Sigmoid colon (tissue), 4 donors: Measurements from ENCODE around the gene MYL5.

Experiments used
- CTCF ChIP-seq, 4 experiments: fragments of 450-650 bp in 3 of 4; fragments of 200-600 bp in 1 of 4; IDR thresholded peaks; one replicate each; pipeline ENCODE4 v1.5.1; 2016 to 2019; ENCODE audit warnings: antibody characterized with exemption in 4 of 4, mild to moderate bottlenecking in 3 of 4, moderate library complexity in 2 of 4
- EP300 ChIP-seq, 4 donors: sonication (generic); formaldehyde crosslinking; IDR thresholded peaks; one replicate each; pipeline ENCODE4 v1.6.1; 2017; ENCODE audit warnings: antibody characterized with exemption in 4 of 4
- POLR2A ChIP-seq, 2 donors: fragments of 450-650 bp; IDR thresholded peaks; one replicate each; pipeline ENCODE4 v1.6.1; 2016; ENCODE audit warnings: antibody characterized with exemption in 2 of 2, mild to moderate bottlenecking in 2 of 2, moderate library complexity in 2 of 2
- POLR2AphosphoS5 ChIP-seq, 4 donors: sonication (generic); formaldehyde crosslinking; IDR thresholded peaks; one replicate each; pipeline ENCODE4 v1.6.1; 2017; ENCODE audit warnings: antibody characterized with exemption in 4 of 4

GRCh38 chr4:649293-649625 is 25.1 kb upstream of the MYL5 start:
- no peak for TF ChIP-seq POLR2A (IDR thresholded peaks at IDR 0.05)
- no peak for TF ChIP-seq CTCF (IDR thresholded peaks at IDR 0.05)
- no peak for TF ChIP-seq EP300 (IDR thresholded peaks at IDR 0.05)
- no peak for TF ChIP-seq POLR2AphosphoS5 (IDR thresholded peaks at IDR 0.05)
